HepG2 (cell line): ENCODE results near the gene AMDHD1. TPM values are rescaled to one million over a fixed set of nuclear protein-coding genes. Genes with fewer than 3 reads are reported as not detected.

Experiments used
- ATAC-seq: fragments of 200-7000 bp; cut with Tn5 transposase; 3 replicates; pipeline ENCODE4 v1.9.1; 2020; ENCODE audit warnings: mild to moderate bottlenecking, moderate library complexity
- BruUV-seq: library from RNA; stranded (reverse); fragments of 400-500 nt; replicated peaks from 2 replicates; lab custom pipeline; 2021; lab: Mats Ljungman, UMichigan
- CTCF ChIA-PET: fragments of 300-600 bp; formaldehyde crosslinking; extraction: SDS; loops from one replicate; lab custom pipeline; 2021; ENCODE audit warnings: low total read pairs, inconsistent platforms, low intra/inter-chr PET ratio; lab: Yijun Ruan, JAX
- POLR2A ChIA-PET: fragments of 350-600 bp; sonication (Branson Sonifier 250); formaldehyde crosslinking; loops from one replicate; lab custom pipeline; 2020; ENCODE audit warnings: antibody characterized with exemption, inconsistent platforms; lab: Yijun Ruan, JAX
- DNase-seq: peaks from one replicate; pipeline ENCODE4 v3.0.0-alpha.2; 2015; ENCODE audit warnings: low spot score
- FAIRE-seq: peaks from 3 replicates; lab custom pipeline; 2011; peaks lifted over from hg19 to GRCh38; lab: Jason Lieb, UNC
- H2AFZ ChIP-seq: one replicate; pipeline ENCODE4 v1.6.1; 2011; ENCODE audit warnings: low read length, inconsistent platforms
- H3K27ac ChIP-seq: fragments of 300-600 bp; 3 replicates; pipeline ENCODE4 v1.8.0; 2011; ENCODE audit warnings: mixed run types, mild to moderate bottlenecking, mixed read lengths, low read length, inconsistent platforms; ENCODE audit not compliant: insufficient read depth; ENCODE audit errors: extremely low read length
- H3K27me3 ChIP-seq, 2 experiments: fragments of 200-600 bp in 1 of 2; 2 replicates in 1 of 2; 3 replicates in 1 of 2; pipeline versions ENCODE4 v1.6.0 to v1.8.0; 2011; ENCODE audit warnings: low read length in 2 of 2, mild to moderate bottlenecking in 2 of 2, moderate library complexity in 2 of 2, inconsistent platforms in 1 of 2; ENCODE audit not compliant: insufficient read depth in 2 of 2, control insufficient read depth in 1 of 2
- H3K36me3 ChIP-seq, 2 experiments: fragments of 200-600 bp in 1 of 2; replicated peaks in 1 of 2; 2 replicates in 1 of 2; 3 replicates in 1 of 2; pipeline versions ENCODE4 v1.5.1 to v1.8.0; 2011; ENCODE audit warnings: low read length in 2 of 2, inconsistent platforms in 1 of 2; ENCODE audit not compliant: insufficient read depth in 2 of 2, control insufficient read depth in 1 of 2
- H3K4me1 ChIP-seq: 2 replicates; pipeline ENCODE4 v1.5.1; 2012; ENCODE audit warnings: low read length, inconsistent platforms; ENCODE audit not compliant: insufficient read depth
- H3K4me2 ChIP-seq: 2 replicates; pipeline ENCODE4 v1.6.0; 2011; ENCODE audit warnings: low read depth, low read length, inconsistent platforms
- H3K4me3 ChIP-seq, 3 experiments: fragments of 200-600 bp in 1 of 3; sonication (generic), shearing (Covaris generic) in 1 of 3; replicated peaks in 1 of 3; 2 replicates each; pipeline ENCODE4 v1.5.1; 2011 to 2016; ENCODE audit warnings: low read length in 3 of 3, inconsistent platforms in 2 of 3, low read depth in 2 of 3, mild to moderate bottlenecking in 2 of 3, control low read depth in 1 of 3, mixed read lengths in 1 of 3; ENCODE audit not compliant: insufficient read depth in 1 of 3
- H3K79me2 ChIP-seq: one replicate; pipeline ENCODE4 v1.6.1; 2011; ENCODE audit warnings: low read length, inconsistent platforms; ENCODE audit not compliant: insufficient read depth
- H3K9ac ChIP-seq: 2 replicates; pipeline ENCODE4 v1.6.0; 2011; ENCODE audit warnings: mild to moderate bottlenecking, low read depth, low read length, inconsistent platforms; ENCODE audit not compliant: insufficient read depth
- H3K9me3 ChIP-seq: 2 replicates; pipeline ENCODE4 v1.5.1; 2012; ENCODE audit warnings: mild to moderate bottlenecking, low read length
- H4K20me1 ChIP-seq: 2 replicates; pipeline ENCODE4 v1.6.0; 2011; ENCODE audit warnings: inconsistent platforms, mild to moderate bottlenecking, low read length, moderate library complexity; ENCODE audit not compliant: insufficient read depth
- FOXK1 ChIP-seq: sonication (generic); formaldehyde crosslinking; IDR thresholded peaks from 2 replicates; pipeline ENCODE4 v1.4.0; 2020; ENCODE audit warnings: low read depth, missing genetic modification reagents, borderline replicate concordance
- GPBP1L1 ChIP-seq: sonication (generic); formaldehyde crosslinking; IDR thresholded peaks from 2 replicates; pipeline ENCODE4 v1.5.0; 2020; ENCODE audit warnings: mild to moderate bottlenecking, missing genetic modification reagents
- RAD51 ChIP-seq: fragments of 450-650 bp; IDR thresholded peaks from 2 replicates; pipeline ENCODE4 v1.6.1; 2016; ENCODE audit warnings: borderline replicate concordance
- RBM39 ChIP-seq: fragments of 200-400 bp; formaldehyde crosslinking; IDR thresholded peaks from one replicate; pipeline ENCODE4 v1.6.1; 2018; ENCODE audit warnings: antibody characterized with exemption, mild to moderate bottlenecking, low read depth, low read length; ENCODE audit not compliant: poor library complexity, severe bottlenecking
- RNF2 ChIP-seq: fragments of 450-650 bp; conservative IDR thresholded peaks from 2 replicates; pipeline ENCODE4 v1.6.1; 2016; ENCODE audit warnings: low read depth
- TGIF2 ChIP-seq: IDR thresholded peaks from 2 replicates; pipeline ENCODE4 v1.6.1; 2016; ENCODE audit warnings: control low read depth, missing compliant biosample characterization
- ZNF136 ChIP-seq: sonication (generic); formaldehyde crosslinking; IDR thresholded peaks from 2 replicates; pipeline ENCODE4 v1.8.1; 2022; ENCODE audit warnings: low read depth, mild to moderate bottlenecking, moderate library complexity, missing genetic modification reagents
- ZNF331 ChIP-seq: sonication (generic); formaldehyde crosslinking; IDR thresholded peaks from 2 replicates; pipeline ENCODE4 v1.4.0; 2020; ENCODE audit warnings: missing genetic modification reagents
- ZNF34 ChIP-seq: sonication (generic); formaldehyde crosslinking; IDR thresholded peaks from 2 replicates; pipeline ENCODE4 v1.4.0; 2020; ENCODE audit warnings: mild to moderate bottlenecking, missing genetic modification reagents, borderline replicate concordance
- ZNF343 ChIP-seq: sonication (generic); formaldehyde crosslinking; IDR thresholded peaks from 2 replicates; pipeline ENCODE4 v1.4.0; 2020; ENCODE audit warnings: mild to moderate bottlenecking, missing genetic modification reagents
- ZNF501 ChIP-seq: sonication (generic); formaldehyde crosslinking; IDR thresholded peaks from 2 replicates; pipeline ENCODE4 v1.5.1; 2020; ENCODE audit warnings: mild to moderate bottlenecking, moderate library complexity, missing genetic modification reagents
- ZNF678 ChIP-seq: sonication (generic); formaldehyde crosslinking; IDR thresholded peaks from 2 replicates; pipeline ENCODE4 v1.4.0; 2020; ENCODE audit warnings: mild to moderate bottlenecking, missing genetic modification reagents
- WGBS: methylation state at CpG from one replicate; pipeline ENCODE4 v1.1.6; 2017; ENCODE audit warnings: low lambda C conversion rate; 5-methylcytosine and 5-hydroxymethylcytosine counted together
- in situ Hi-C: cut with HindIII; loops from 2 replicates; pipeline ENCODE4 v1.10.0; 2017; ENCODE audit warnings: low pct_unique_long_range_greater_than_20kb; ENCODE audit not compliant: extremely low pct_ligation_motif_present
- intact Hi-C: fragments of 100-400 bp; cut with micrococcal nuclease; formaldehyde crosslinking; loops from one replicate; pipeline ENCODE4 v1.10.0; 2022; ENCODE audit not compliant: unreplicated experiment
- polyA plus RNA-seq, 8 experiments: library from polyadenylated mRNA; depleted of rRNA in 3 of 8; stranded (reverse) in 7 of 8; unstranded in 1 of 8; fragments of >200 nt; fragmentation: Illumina TruSeq in 4 of 8; extraction: Trizol in 4 of 8; gene quantifications; 2 replicates each; pipeline versions ENCODE4 v1.2.1 to v1.2.3, GENCODE V29; 2011 to 2016; ENCODE audit warnings: low read depth in 4 of 8, missing spikeins in 1 of 8, mixed read lengths in 1 of 8; ENCODE audit not compliant: insufficient read depth in 1 of 8
- total RNA-seq, 5 experiments: library from RNA; depleted of rRNA; stranded (reverse); fragments of >200 nt; fragmentation: Illumina TruSeq; extraction: Trizol; gene quantifications; 2 replicates each; pipeline ENCODE4 v1.2.3, GENCODE V29; 2016; ENCODE audit warnings: low read depth in 1 of 5

Gene AMDHD1
- total and polyA plus RNA-seq, 2 of the 13 experiments (the other 11 are each of a cell fraction or from before 2014, with no cell fraction given): 6.5 to 29.6 TPM

GRCh38 chr12:95978351-95978750 is 35.2 kb downstream of the AMDHD1 start:
- Histone ChIP-seq H3K27me3 (no peaks in the 10 kb centered on the region), H4K20me1 (no peaks in the 10 kb centered on the region), H3K4me3 (no peak overlapping the region), H3K4me1 (peaks cover 71% of the 10 kb centered on the region), H3K9me3 (no peaks in the 10 kb centered on the region), H3K9ac (no peak overlapping the region), H2AFZ (no peak overlapping the region), H3K4me2 (no peak overlapping the region), H3K79me2 (no peaks in the 10 kb centered on the region), H3K27ac (no peak overlapping the region), H3K36me3 (no peaks in the 10 kb centered on the region)
- ATAC-seq (no peak), DNase-seq (no peak), FAIRE-seq (no peak)
- no TSS peak for BruUV-seq
- intact Hi-C loops (no loop called here), in situ Hi-C loops (loop anchor here (25.0 kb wide), 1 partner anchor 391 kb away; no protein-coding TSS in a partner anchor)
- TF ChIP-seq FOXK1 (CRISPR knock-in tag) (no peak), RNF2 (no peak), RBM39 (no peak), RAD51 (no peak), ZNF501 (CRISPR knock-in tag) (0 out of 2 replicates have a peak, but pooled peaks have one; percentile 21), TGIF2 (CRISPR knock-in tag) (no peak), ZNF34 (no peak), ZNF678 (CRISPR knock-in tag) (no peak), ZNF343 (CRISPR knock-in tag) (no peak), ZNF331 (0 out of 2 replicates have a peak, but pooled peaks have one; percentile 7), ZNF136 (no peak), GPBP1L1 (CRISPR knock-in tag) (no peak)
- POLR2A ChIA-PET: interaction anchor here (1.7 to 7.0 kb wide), 5 partner anchors 12 to 36 kb away, joined by 6 to 92 read pairs (median 10); partner anchors contain the start of genes AMDHD1, CCDC38 and HAL
- 96% methylated on average over 4 of the region's 5 CpGs for WGBS
- CTCF ChIA-PET: no interaction called here
